Right lobe of liver (tissue), 4 donors: ENCODE measurements around the gene SERPINA1.

Experiments
- CTCF ChIP-seq, 4 donors: fragments of 200-600 bp in 3 of 4; fragments of 450-650 bp in 1 of 4; IDR thresholded peaks; one replicate each; pipeline versions ENCODE4 v1.5.1 to v1.8.0; 2016 to 2022; ENCODE audit warnings: antibody characterized with exemption in 4 of 4, mild to moderate bottlenecking in 2 of 4
- POLR2A ChIP-seq: fragments of 450-650 bp; IDR thresholded peaks from one replicate; pipeline ENCODE4 v1.6.1; 2017; ENCODE audit warnings: antibody characterized with exemption, mild to moderate bottlenecking
- donor health status: DM: no; HTN: no; CAD: no.
- donor health status: DM: no; HTN: no; CAD: no.
- donor health status: DM: no; HTN: yes; CAD: no.

GRCh38 chr14:94338023-94338422 lies 50.4 kb downstream of the SERPINA1 start:
- TF ChIP-seq CTCF (IDR thresholded peaks at IDR 0.05) (no peak), POLR2A (no peak)
